Glutamatergic neuron (in vitro differentiated cells): ENCODE results near the gene BDKRB1. TPM values are rescaled to one million over a fixed set of nuclear protein-coding genes. Genes with fewer than 3 reads are reported as not detected.

Source experiments
- DNase-seq: peaks from one replicate; pipeline ENCODE4 v3.0.0; 2022
- H3K27ac Mint-ChIP-seq: one replicate; pipeline ENCODE4 v1.8.0; 2020; ENCODE audit warnings: mild to moderate bottlenecking, mixed read lengths, inconsistent platforms; ENCODE audit not compliant: unreplicated experiment
- H3K27me3 Mint-ChIP-seq: one replicate; pipeline ENCODE4 v1.8.0; 2020; ENCODE audit warnings: mild to moderate bottlenecking, moderate library complexity, mixed read lengths, inconsistent platforms; ENCODE audit not compliant: unreplicated experiment
- H3K36me3 Mint-ChIP-seq: one replicate; pipeline ENCODE4 v1.8.0; 2020; ENCODE audit warnings: mild to moderate bottlenecking, mixed read lengths, inconsistent platforms; ENCODE audit not compliant: unreplicated experiment
- H3K4me1 Mint-ChIP-seq: one replicate; pipeline ENCODE4 v1.8.0; 2020; ENCODE audit warnings: mild to moderate bottlenecking, low read depth, mixed read lengths, inconsistent platforms; ENCODE audit not compliant: unreplicated experiment
- H3K4me3 Mint-ChIP-seq: one replicate; pipeline ENCODE4 v1.8.0; 2020; ENCODE audit warnings: mild to moderate bottlenecking, mixed read lengths, inconsistent platforms; ENCODE audit not compliant: unreplicated experiment
- H3K9me3 Mint-ChIP-seq: one replicate; pipeline ENCODE4 v1.8.0; 2020; ENCODE audit warnings: mild to moderate bottlenecking, moderate library complexity, mixed read lengths, inconsistent platforms; ENCODE audit not compliant: unreplicated experiment
- CTCF ChIP-seq: fragments of 200-600 bp; sonication (generic); IDR thresholded peaks from one replicate; pipeline ENCODE4 v1.5.0; 2021; ENCODE audit not compliant: partially characterized antibody, unreplicated experiment
- total RNA-seq: library from RNA; stranded (reverse); fragmentation: NEBNext Ultra II Directional; extraction: Animal tissue kit (Norgen Biotek cat#: 25700); gene quantifications from one replicate; pipeline ENCODE4 v1.2.1, GENCODE V29; 2021; ENCODE audit not compliant: unreplicated experiment

Gene BDKRB1
- total RNA-seq, 1 donor from 2014 or later, result not detected

- H3K36me3 Mint-ChIP-seq, result peaks cover 8% of the 10 kb centered on the region
These were observed 1.0 kb downstream of the BDKRB1 start for GRCh38 chr14:96257056-96257455.

GRCh38 chr14:96257900-96258299 lies 1.9 kb downstream of the BDKRB1 start:
- TF ChIP-seq CTCF, result no peak
- Mint-ChIP-seq H3K4me3 (no peak overlapping the region), H3K27me3 (peaks cover 3% of the 10 kb centered on the region), H3K4me1 (no peaks in the 10 kb centered on the region), H3K27ac (no peak overlapping the region), H3K36me3 (peaks cover 8% of the 10 kb centered on the region), H3K9me3 (peaks cover 3% of the 10 kb centered on the region)
- no peak for DNase-seq

More at GRCh38 chr14:96257056-96257455, 1.0 kb downstream of the BDKRB1 start:
- no peak overlapping the region for H3K4me3 Mint-ChIP-seq
- no peak for DNase-seq
- no peak for TF ChIP-seq CTCF
- H3K4me1 Mint-ChIP-seq, result peaks cover 2% of the 10 kb centered on the region
- H3K27me3 Mint-ChIP-seq, result peaks cover 3% of the 10 kb centered on the region
- H3K27ac Mint-ChIP-seq, result no peak overlapping the region
- peaks cover 3% of the 10 kb centered on the region for H3K9me3 Mint-ChIP-seq

GRCh38 chr14:96260341-96260821 lies 4.4 kb downstream of the BDKRB1 start:
- no peak for TF ChIP-seq CTCF
- no peak overlapping the region for H3K4me3 Mint-ChIP-seq
- peaks cover 2% of the 10 kb centered on the region for H3K4me1 Mint-ChIP-seq

GRCh38 chr14:96261053-96261452 lies 5.0 kb downstream of the BDKRB1 start:
- no peak for DNase-seq
- Mint-ChIP-seq H3K27me3 (peaks cover 7% of the 10 kb centered on the region), H3K27ac (no peak overlapping the region), H3K36me3 (peaks cover 5% of the 10 kb centered on the region), H3K4me1 (peaks cover 2% of the 10 kb centered on the region), H3K4me3 (no peak overlapping the region), H3K9me3 (peaks cover 8% of the 10 kb centered on the region)
- no peak for TF ChIP-seq CTCF

More at GRCh38 chr14:96260341-96260821, 4.4 kb downstream of the BDKRB1 start:
- Mint-ChIP-seq H3K36me3 (peaks cover 5% of the 10 kb centered on the region), H3K9me3 (peaks cover 8% of the 10 kb centered on the region), H3K27ac (no peak overlapping the region), H3K27me3 (peaks cover 6% of the 10 kb centered on the region)
- DNase-seq, result no peak

GRCh38 chr14:96261772-96262655 lies 6.0 kb downstream of the BDKRB1 start:
- Mint-ChIP-seq H3K9me3 (peaks cover 9% of the 10 kb centered on the region), H3K4me1 (peaks cover 2% of the 10 kb centered on the region), H3K27ac (no peak overlapping the region), H3K27me3 (peaks cover 7% of the 10 kb centered on the region), H3K4me3 (no peak overlapping the region), H3K36me3 (peaks cover 5% of the 10 kb centered on the region)
- no peak for TF ChIP-seq CTCF
- no peak for DNase-seq
